CD4-positive, alpha-beta T cell (primary cell): Measurements from ENCODE around the gene ZNF329. TPM values are rescaled to one million over a fixed set of nuclear protein-coding genes. Genes with fewer than 3 reads are reported as not detected.

Experiments
- ATAC-seq: fragments of 200-7000 bp; cut with Tn5 transposase; one replicate; pipeline ENCODE4 v1.10.0; 2022; ENCODE audit warnings: mild to moderate bottlenecking; ENCODE audit not compliant: poor library complexity
- CTCF ChIA-PET: fragments of 350-600 bp; sonication (Branson Sonifier 250); formaldehyde crosslinking; loops from one replicate; lab custom pipeline; 2021; ENCODE audit warnings: antibody characterized with exemption, inconsistent platforms; lab: Charles Lee
- POLR2A ChIA-PET: fragments of 350-600 bp; sonication (Branson Sonifier 250); formaldehyde crosslinking; loops from one replicate; lab custom pipeline; 2021; ENCODE audit warnings: antibody characterized with exemption, inconsistent platforms; lab: Charles Lee
- DNase-seq, 14 experiments: peaks; one replicate each; pipeline ENCODE4 v3.0.0-alpha.2; 2013 to 2020; ENCODE audit warnings: mixed read lengths in 2 of 14
- H3K27ac ChIP-seq, 2 donors: one replicate each; pipeline versions ENCODE4 v1.5.1 to v1.7.0; 2013; ENCODE audit warnings: low read length in 2 of 2, low read depth in 1 of 2, mild to moderate bottlenecking in 1 of 2
- H3K27me3 ChIP-seq, 2 experiments: 1 replicate in 1 of 2; 2 replicates in 1 of 2; pipeline versions ENCODE4 v1.6.1 to v1.7.0; 2013; ENCODE audit warnings: low read length in 2 of 2, control low read depth in 1 of 2, mild to moderate bottlenecking in 1 of 2, moderate library complexity in 1 of 2; ENCODE audit not compliant: insufficient read depth in 2 of 2, control insufficient read depth in 1 of 2
- H3K36me3 ChIP-seq: one replicate; pipeline ENCODE4 v1.6.1; 2013; ENCODE audit warnings: low read length, control low read depth; ENCODE audit not compliant: insufficient read depth
- H3K4me1 ChIP-seq: one replicate; pipeline ENCODE4 v1.6.1; 2013; ENCODE audit warnings: low read length, control low read depth; ENCODE audit not compliant: insufficient read depth
- H3K4me3 ChIP-seq: one replicate; pipeline ENCODE4 v1.5.1; 2013; ENCODE audit warnings: mild to moderate bottlenecking, low read length, moderate library complexity
- H3K9me3 ChIP-seq, 2 experiments: 1 replicate in 1 of 2; 2 replicates in 1 of 2; pipeline versions ENCODE4 v1.6.1 to v1.7.0; 2013; ENCODE audit warnings: low read length in 2 of 2, mild to moderate bottlenecking in 2 of 2, control low read depth in 1 of 2, moderate library complexity in 1 of 2; ENCODE audit not compliant: control insufficient read depth in 1 of 2, insufficient read depth in 1 of 2
- H3K27ac Mint-ChIP-seq: one replicate; pipeline ENCODE4 v1.8.0; 2020; ENCODE audit warnings: mixed read lengths
- H3K27me3 Mint-ChIP-seq: one replicate; pipeline ENCODE4 v1.8.0; 2021; ENCODE audit warnings: mixed read lengths
- H3K36me3 Mint-ChIP-seq: one replicate; pipeline ENCODE4 v1.8.0; 2021; ENCODE audit warnings: low read depth, mixed read lengths
- H3K4me1 Mint-ChIP-seq: one replicate; pipeline ENCODE4 v1.8.0; 2021; ENCODE audit warnings: low read depth, mixed read lengths
- H3K4me3 Mint-ChIP-seq: one replicate; pipeline ENCODE4 v1.8.0; 2020; ENCODE audit warnings: mild to moderate bottlenecking, mixed read lengths
- H3K9me3 Mint-ChIP-seq: one replicate; pipeline ENCODE4 v1.8.0; 2020; ENCODE audit warnings: mixed read lengths
- intact Hi-C, 2 experiments: fragments of 100-400 bp; cut with DNase I in 1 of 2; cut with micrococcal nuclease in 1 of 2; formaldehyde crosslinking; loops; one replicate each; pipeline versions ENCODE4 v1.15.1 to v1.9.0; 2023 to 2025; cut with DNase I, micrococcal nuclease
- polyA plus RNA-seq, 2 donors: library from polyadenylated mRNA; unstranded; fragments of 120-200 nt; gene quantifications; one replicate each; pipeline ENCODE4 v1.2.1, GENCODE V29; 2013
- total RNA-seq, 174 experiments: library from RNA in 2 of 174; stranded (reverse) in 2 of 174; gene quantifications; one replicate each; pipeline ENCODE4 v1.2.3 and lab custom pipeline; 2021 to 2026
- TF ChIP-seq, protein P1 (sequence below): fragments of 200-600 bp; IDR thresholded peaks from one replicate; pipeline ENCODE4 v1.8.0; 2022; ENCODE audit warnings: antibody characterized with exemption, mild to moderate bottlenecking

The ZNF329 gene
- total RNA-seq (10 to 100 TPM; 15.0 to 16.9 TPM), total RNA-seq (lab: John Stamatoyannopoulos, UW) (10.8 to 63.6 (median 32.1) reads per million in 172 experiments)
- 9.6 TPM for polyA plus RNA-seq (2013, experiment 1 of 2)
- 8.8 TPM for polyA plus RNA-seq (2013, experiment 2 of 2)

DNA sequence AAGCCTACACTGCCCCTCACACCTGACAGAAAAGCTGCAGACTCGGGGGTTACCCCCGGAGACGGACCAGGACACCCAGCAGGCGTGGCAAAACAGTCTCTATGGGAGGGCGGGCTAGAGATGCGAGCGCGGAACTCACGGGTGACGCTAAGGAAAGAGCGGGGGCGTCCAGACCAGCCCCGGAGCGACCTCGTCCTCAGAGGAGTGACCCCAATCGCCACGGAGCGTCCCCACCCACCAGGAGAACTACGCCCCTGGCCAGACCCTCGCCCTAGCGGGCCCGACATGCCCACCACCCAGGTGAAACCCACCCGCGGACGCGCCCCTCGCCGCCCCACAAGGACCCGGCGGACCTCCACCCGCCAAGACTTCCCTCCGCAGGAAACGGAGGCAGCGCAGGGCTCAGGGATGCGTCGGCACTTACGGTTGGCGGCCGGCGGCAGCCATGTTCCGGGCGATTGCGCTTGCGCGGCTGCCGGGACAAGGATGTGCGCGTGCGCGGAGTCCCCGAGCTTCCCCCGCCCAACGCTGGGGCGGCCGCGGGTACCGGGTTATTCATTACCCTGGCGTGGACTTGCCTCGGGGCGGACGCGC, at the start of gene ZNF329:
TSS of gene ZNF329 (minus strand) at position 462 of the 594 bp plus-strand sequence. CDS start 21,286 bp downstream, outside the sequence.
- Mint-ChIP-seq H3K9me3 (peaks cover 3% of the 10 kb centered on the region), H3K4me3 (peak within 1 kb of the TSS; percentile 93), H3K36me3 (peaks cover 30% of the 10 kb centered on the region), H3K27me3 (no peaks in the 10 kb centered on the region), H3K4me1 (peaks cover 35% of the 10 kb centered on the region), H3K27ac (peak within 1 kb of the TSS; percentile 90)
- ChIA-PET POLR2A (interaction anchor here (0.6 to 1.5 kb wide), 9 partner anchors 33 to 869 kb away, joined by 3 to 9 read pairs (median 4); partner anchors contain the start of genes ZNF274, ZNF417, ZNF548 and ZNF606), CTCF (interaction anchor here (0.6 kb wide), 2 partner anchors 118 to 468 kb away, joined by 3 to 4 read pairs; partner anchors contain the start of gene ZNF551)
- Histone ChIP-seq H3K27me3 (no peaks in the 10 kb centered on the region), H3K9me3 (peaks cover 9 to 46% of the 10 kb centered on the region in 2 experiments), H3K4me3 (peak within 1 kb of the TSS; percentile 99), H3K27ac (peak within 1 kb of the TSS; percentile 68 to 77), H3K4me1 (peaks cover 31% of the 10 kb centered on the region), H3K36me3 (no peaks in the 10 kb centered on the region)
- intact Hi-C loops, result loop anchor here (1.0 to 10.0 kb wide), 8 partner anchors 148 to 1836 kb away; partner anchors contain the start of genes ZNF606 (in 2 of the 2), ZIK1 (in 1 of the 2), ZNF552 (in 1 of the 2) and ZNF582 (in 1 of the 2)
- TF ChIP-seq, protein P1, sequence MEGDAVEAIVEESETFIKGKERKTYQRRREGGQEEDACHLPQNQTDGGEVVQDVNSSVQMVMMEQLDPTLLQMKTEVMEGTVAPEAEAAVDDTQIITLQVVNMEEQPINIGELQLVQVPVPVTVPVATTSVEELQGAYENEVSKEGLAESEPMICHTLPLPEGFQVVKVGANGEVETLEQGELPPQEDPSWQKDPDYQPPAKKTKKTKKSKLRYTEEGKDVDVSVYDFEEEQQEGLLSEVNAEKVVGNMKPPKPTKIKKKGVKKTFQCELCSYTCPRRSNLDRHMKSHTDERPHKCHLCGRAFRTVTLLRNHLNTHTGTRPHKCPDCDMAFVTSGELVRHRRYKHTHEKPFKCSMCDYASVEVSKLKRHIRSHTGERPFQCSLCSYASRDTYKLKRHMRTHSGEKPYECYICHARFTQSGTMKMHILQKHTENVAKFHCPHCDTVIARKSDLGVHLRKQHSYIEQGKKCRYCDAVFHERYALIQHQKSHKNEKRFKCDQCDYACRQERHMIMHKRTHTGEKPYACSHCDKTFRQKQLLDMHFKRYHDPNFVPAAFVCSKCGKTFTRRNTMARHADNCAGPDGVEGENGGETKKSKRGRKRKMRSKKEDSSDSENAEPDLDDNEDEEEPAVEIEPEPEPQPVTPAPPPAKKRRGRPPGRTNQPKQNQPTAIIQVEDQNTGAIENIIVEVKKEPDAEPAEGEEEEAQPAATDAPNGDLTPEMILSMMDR, result no peak
- ATAC-seq (peak; percentile 61), DNase-seq (peak; percentile 82 to 95 (median 91))

DNA sequence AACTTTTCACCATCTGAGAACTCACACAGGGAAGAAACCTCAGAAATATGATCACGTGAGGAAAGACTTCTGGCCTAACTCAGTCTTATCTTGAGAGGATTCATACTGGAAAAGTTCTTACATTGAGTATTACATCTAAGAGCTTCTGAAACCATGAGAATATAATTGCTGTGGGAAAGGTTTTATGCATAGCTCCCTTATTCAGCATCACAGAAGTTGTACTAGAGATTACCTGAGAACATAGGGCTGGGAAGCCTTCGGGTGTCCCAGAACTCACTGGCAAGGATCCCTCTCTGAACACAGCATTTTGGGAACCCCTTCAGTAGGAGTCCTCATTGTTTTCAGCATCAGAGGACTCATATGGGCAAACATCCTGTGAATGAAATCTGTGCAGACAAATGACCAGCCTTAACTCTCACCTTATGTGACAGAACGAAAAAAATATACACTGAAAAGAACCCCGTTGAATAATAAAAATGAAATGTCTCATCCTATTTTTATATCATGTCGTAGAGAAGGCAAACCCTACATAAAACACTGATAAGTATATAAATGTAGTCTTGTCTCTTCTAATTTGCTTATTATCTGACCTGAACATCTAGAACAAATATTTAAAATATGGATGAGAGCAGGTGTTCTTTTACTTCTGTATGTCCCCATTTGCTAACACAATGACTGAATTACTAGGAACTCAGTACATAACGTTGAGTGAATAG, 46.5 kb upstream of the ZNF329 start:
- intact Hi-C loops, result loop anchor here in 1 of 2 experiments (1.0 kb wide), 1 partner anchor 58 kb away; no protein-coding TSS in a partner anchor
- ChIA-PET CTCF (no interaction called here), POLR2A (interaction anchor here (2.4 kb wide), 1 partner anchor 14 kb away, joined by 11 read pairs; the partner anchor contains the start of gene ZNF274)
- Mint-ChIP-seq H3K27me3 (no peaks in the 10 kb centered on the region), H3K9me3 (peaks cover 25% of the 10 kb centered on the region), H3K4me1 (no peaks in the 10 kb centered on the region), H3K36me3 (peaks cover 100% of the 10 kb centered on the region), H3K27ac (no peak overlapping the region), H3K4me3 (no peak overlapping the region)
- H3K4me1 ChIP-seq, result no peaks in the 10 kb centered on the region
- no peak overlapping the region for H3K27ac ChIP-seq
- no peak overlapping the region for H3K4me3 ChIP-seq
- H3K36me3 ChIP-seq, result peaks cover 61% of the 10 kb centered on the region
- TF ChIP-seq, protein P1, result no peak
- H3K27me3 ChIP-seq, result no peaks in the 10 kb centered on the region
- DNase-seq (peak in 1 of 14 experiments; percentile 21), ATAC-seq (no peak)
- peaks cover 73 to 95% of the 10 kb centered on the region in 2 experiments for H3K9me3 ChIP-seq

DNA sequence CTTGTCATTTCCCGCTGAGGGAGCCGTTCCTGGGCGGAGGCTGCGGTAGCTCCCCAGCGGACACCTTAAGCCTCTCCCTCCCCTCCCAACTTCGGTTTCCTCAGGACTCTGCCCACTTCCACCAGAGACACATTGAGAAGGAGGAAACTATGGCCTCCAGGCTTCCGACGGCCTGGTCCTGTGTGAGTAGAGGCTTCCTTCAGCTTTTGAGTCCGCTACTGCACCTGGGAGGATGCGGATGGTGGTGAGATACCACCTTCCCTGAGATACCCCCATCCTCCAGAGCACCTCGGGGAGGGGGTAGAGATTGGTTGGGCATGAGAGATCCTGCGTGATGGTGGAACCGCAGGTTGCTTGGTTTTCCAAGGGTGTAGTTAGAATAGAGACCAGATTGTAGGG, 33.2 kb upstream of the ZNF329 start:
- CTCF ChIA-PET, result no interaction called here
- Mint-ChIP-seq H3K27ac (peak overlapping the region; percentile 100), H3K4me1 (peaks cover 23% of the 10 kb centered on the region), H3K27me3 (no peaks in the 10 kb centered on the region), H3K9me3 (peaks cover 15% of the 10 kb centered on the region), H3K4me3 (peak overlapping the region; percentile 97), H3K36me3 (peaks cover 92% of the 10 kb centered on the region)
- intact Hi-C loops, result loop anchor here (1.0 to 5.0 kb wide), 6 partner anchors 87 to 218 kb away; partner anchors contain the start of genes ZNF8 (in 2 of the 2), ERVK3-1 (in 1 of the 2), RPS5 (in 1 of the 2) and ZSCAN18 (in 1 of the 2)
- peaks cover 33% of the 10 kb centered on the region for H3K36me3 ChIP-seq
- peak overlapping the region; percentile 99 for H3K4me3 ChIP-seq
- POLR2A ChIA-PET, result interaction anchor here (0.7 to 2.8 kb wide), 44 partner anchors 9 to 993 kb away, joined by 3 to 32 read pairs (median 5); partner anchors contain the start of genes CHMP2A, ERVK3-1, RPS5 and ZBTB45
- H3K27ac ChIP-seq, result peak overlapping the region; percentile 99 to 100
- H3K27me3 ChIP-seq, result no peaks in the 10 kb centered on the region
- DNase-seq (peak in 1 of 14 experiments; percentile 33), ATAC-seq (no peak)
- TF ChIP-seq, protein P1, result no peak
- peaks cover 27% of the 10 kb centered on the region for H3K4me1 ChIP-seq
- peaks cover 75 to 93% of the 10 kb centered on the region in 2 experiments for H3K9me3 ChIP-seq
